HuH-7 (cell line): ENCODE data around the gene TMIGD2.
"Not testable (repeated sequence)": the region's sequence is repeated elsewhere in the genome, so short reads cannot be mapped to it uniquely, and the experiment has no call there.

Source experiments
- DNase-seq: peaks from one replicate; pipeline ENCODE4 v3.0.0; 2011; ENCODE audit warnings: low spot score

Gene TMIGD2

DNA sequence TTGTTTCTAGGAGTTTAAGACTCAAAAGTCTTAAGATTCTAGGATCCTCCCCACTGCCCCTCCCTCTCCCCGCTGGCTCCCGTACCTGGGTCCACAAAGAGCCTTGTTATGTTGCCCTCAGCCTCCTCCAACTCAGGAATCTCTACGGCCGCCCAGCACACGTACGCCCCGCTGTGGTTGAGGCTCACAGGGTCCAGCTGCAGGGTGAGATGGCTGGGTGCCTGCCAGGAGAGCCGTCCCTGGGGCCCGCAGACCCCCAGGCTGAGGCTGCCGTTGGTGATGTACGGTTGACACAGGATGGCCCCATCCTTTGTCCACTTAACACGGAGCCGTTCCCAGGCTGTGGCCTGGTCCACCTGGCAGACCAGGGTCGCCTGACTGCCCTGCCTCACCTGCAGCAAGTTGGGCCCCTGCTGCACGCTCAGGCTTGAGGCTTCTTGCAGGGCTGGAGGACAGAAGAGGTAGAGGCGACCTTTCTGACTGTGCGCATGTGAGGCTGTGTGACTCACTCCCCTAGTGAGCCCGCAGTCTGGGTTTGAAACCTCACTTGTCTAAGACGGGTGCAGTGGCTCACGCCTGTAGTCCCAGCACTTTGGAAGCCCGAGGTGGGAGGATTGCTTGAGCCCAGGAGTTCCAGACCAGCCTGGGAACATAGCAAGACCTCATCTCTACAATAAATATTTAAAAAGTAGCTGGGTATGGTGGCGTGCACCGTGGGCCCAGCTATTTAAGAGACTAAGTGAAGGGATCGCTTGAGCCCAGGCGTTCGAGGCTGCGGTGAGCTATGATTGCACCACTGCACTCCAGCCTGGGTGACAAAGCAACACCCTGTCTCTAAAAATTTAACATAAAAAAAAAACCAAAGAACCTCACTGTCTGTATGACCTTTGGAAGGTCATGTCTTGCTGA lies 4.0 kb downstream of the TMIGD2 start:
- no peak for DNase-seq

- DNase-seq = no peak
These were observed 6.0 kb downstream of the TMIGD2 start for GRCh38 chr19:4295972-4296771.

GRCh38 chr19:4294389-4294788 lies 7.8 kb downstream of the TMIGD2 start:
- DNase-seq = no peak

GRCh38 chr19:4292515-4292914 lies 9.7 kb downstream of the TMIGD2 start:
- no peak for DNase-seq

GRCh38 chr19:4291184-4291732 lies 10.9 kb downstream of the TMIGD2 start:
- DNase-seq = no peak

DNA sequence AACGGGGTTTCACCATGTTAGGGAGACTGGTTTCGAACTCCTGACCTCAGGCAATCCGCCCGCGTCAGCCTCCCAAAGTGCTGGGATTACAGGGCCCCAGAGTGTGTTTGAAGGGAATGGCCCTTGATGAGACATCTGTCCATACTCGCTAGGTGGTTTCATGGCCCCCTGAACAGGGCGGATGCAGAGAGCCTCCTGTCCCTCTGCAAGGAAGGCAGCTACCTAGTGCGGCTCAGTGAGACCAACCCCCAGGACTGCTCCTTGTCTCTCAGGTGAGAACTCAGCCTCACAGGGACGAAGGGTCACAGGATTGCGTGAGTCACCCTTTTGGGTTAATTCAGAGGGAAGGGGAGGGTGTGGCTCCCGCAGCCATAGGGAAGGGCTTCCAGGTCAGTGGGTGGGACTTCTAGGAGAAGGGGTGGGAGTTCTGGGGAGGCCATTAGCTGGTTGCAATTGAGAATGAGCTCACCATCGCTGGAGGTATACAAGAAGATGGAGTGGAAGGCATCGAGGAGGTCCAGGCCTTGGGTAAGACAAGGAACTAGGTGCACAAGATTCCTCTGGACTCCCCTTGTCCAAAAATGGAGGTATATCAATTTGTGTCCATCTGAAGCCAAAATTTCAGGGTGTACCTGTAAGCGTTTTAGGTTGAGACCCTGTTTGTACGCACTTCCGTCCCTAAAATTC lies 14.0 kb downstream of the TMIGD2 start:
- DNase-seq = no peak

- not testable (repeated sequence) for DNase-seq
These were observed 16.0 kb downstream of the TMIGD2 start for GRCh38 chr19:4286141-4286540.

DNA sequence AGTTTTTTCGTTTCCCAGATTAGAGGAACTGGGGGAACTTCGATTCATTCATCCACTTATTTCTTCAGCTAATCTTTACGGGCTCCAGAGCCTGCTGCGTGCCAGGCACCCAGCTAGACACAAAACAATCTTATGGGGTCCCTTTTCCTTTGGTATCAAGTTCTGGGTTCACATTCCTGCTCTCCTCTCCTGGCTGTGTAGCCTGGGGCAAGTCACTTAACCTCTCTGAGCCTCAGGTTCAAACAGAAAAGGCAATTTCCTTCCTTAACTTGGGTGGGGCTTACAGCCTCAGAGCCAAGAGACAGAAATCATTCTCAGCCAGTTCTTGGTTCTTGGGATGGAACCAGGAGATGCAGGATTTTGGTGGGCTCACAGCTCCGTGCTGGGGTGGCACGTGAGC lies 17.2 kb downstream of the TMIGD2 start:
- no peak for DNase-seq

GRCh38 chr19:4284176-4284958 lies 17.8 kb downstream of the TMIGD2 start:
- peak; percentile 99 for DNase-seq

DNA sequence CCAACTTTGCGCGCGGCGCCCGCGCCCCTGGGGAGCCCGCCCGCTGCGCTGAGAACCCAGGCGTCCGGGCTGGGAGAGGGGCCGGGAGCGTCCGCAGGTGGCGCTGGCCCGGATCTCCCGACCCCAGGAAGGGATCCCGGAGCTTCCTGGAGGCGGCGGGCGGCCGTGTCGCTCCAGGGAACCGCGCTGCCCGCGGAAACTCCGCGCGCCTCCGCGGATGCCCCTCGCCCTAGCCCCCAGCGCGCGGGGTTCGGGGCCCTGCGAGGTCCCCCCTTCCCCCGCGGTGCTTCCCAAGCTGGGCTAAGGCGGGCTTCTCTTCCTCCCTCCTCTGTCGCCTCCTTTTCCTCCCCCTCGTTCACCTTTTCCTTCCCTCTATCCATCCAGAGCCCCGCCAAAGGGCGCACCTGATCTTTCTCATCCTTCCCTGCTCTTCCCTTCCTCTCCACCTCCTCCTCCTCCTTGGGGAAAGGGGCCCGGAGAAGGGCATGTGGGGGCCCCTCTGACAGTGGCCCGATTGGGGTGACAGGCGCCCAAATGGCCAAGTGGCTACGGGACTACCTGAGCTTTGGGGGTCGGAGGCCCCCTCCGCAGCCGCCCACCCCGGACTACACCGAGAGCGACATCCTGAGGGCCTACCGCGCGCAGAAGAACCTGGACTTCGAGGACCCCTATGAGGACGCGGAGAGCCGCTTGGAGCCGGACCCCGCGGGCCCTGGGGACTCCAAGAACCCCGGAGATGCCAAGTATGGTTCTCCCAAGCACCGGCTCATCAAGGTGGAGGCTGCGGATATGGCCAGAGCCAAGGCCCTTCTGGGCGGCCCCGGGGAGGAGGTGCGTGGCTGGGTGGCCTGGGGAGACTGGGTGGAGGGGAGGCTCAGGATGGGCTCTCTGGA lies 22.4 kb downstream of the TMIGD2 start:
- no peak for DNase-seq

DNA sequence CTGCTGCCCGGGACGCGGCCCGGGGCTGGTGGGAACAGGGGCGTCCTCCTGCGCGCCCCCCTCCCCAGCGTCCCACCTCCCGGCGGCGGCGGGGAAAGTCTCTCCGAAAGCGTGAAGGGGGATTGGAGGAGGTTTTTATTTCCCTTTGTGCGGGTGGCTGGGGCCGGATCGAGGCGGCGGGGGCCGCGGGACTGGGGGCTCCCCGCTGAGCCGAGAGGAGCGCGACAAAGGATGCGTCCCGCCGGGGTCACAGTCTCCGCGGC lies 23.0 kb downstream of the TMIGD2 start:
- DNase-seq = no peak

DNA sequence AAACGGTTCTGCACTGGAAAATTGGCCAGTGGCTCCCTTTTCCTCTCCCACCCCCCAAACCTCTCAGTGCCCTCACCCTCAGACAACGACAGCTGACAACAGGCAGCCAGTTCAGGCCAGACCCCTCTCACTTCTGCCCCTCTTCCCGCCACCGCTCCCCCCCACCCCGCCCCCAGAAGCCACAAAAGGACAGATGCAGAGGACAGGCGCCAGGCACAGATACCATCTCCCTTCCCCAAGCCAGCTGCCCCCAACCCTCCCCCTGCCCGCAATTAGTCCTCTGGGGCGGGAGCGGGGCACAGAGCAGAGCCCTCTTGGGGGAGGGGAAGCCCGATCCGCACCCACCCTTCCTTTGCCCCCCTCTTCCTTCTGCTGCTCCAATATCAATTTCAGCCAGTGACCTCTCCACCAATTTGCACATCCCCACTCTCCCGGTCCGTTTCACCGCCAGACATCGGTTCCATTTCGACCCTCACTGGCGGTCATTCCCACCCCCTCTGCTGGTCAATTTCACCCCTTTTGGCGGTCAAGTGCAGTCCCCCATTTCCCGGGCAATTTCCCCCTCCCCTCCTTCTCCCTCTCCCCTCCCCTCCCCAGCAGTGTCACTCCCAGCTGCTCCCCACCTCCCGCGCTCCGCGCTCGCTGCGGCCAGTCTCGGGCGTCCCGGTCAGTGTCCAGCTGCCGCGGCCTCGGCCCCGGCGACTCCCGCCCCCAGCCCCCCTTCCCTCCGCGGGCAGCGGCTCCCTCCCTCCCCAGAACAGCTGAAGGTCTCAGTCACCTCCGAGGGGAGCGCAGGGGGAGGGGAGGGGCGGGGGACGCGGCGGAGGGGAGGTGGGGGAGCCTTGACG lies 23.5 kb downstream of the TMIGD2 start, which contains the start of gene SHD:
TSS of gene SHD (plus strand) at position 848 of the 848 bp plus-strand sequence. CDS start 798 bp downstream, outside the sequence.
- DNase-seq = no peak

GRCh38 chr19:4278010-4278409 lies 24.2 kb downstream of the TMIGD2 start:
- no peak for DNase-seq

- DNase-seq = no peak
These were observed 24.9 kb downstream of the TMIGD2 start for GRCh38 chr19:4277191-4277696.

- DNase-seq = not testable (repeated sequence)
These were observed 27.9 kb downstream of the TMIGD2 start for GRCh38 chr19:4274321-4274686.

GRCh38 chr19:4272894-4273293 lies 29.3 kb downstream of the TMIGD2 start:
- no peak for DNase-seq

DNA sequence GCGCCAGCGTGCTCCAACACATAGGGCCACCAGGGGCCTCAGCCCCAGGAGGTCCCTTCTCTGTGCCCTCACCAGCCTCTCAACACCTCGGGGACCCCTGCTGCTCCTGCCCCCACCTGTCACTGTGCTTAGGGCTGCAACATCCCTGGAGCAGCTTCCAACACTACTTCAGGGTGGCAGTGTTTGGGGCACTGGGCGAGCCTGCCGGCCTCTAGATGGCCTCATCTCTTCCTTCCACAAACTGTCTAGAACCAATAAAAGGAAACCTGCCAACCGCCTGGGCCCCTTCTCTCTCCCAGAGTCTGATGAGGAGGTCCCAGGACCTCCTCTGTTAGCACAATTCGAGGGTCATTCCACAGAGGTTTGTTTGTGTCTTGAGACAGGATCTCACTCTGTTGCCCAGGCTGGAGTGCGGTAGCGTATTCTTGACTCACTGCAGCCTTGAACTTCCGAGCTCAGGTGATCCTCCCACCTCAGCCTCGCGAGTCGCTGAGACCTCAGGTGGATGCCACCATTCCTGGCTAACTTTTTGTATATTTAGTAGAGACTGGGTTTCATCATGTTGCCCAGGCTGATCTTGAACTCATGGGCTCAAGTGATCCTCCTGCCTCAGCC lies 33.3 kb downstream of the TMIGD2 start:
- no peak for DNase-seq

- DNase-seq = no peak
These were observed 34.0 kb downstream of the TMIGD2 start for GRCh38 chr19:4267901-4268815.
